Measurements from ENCODE around the gene APBA3.

APBA3 gene

DNA sequence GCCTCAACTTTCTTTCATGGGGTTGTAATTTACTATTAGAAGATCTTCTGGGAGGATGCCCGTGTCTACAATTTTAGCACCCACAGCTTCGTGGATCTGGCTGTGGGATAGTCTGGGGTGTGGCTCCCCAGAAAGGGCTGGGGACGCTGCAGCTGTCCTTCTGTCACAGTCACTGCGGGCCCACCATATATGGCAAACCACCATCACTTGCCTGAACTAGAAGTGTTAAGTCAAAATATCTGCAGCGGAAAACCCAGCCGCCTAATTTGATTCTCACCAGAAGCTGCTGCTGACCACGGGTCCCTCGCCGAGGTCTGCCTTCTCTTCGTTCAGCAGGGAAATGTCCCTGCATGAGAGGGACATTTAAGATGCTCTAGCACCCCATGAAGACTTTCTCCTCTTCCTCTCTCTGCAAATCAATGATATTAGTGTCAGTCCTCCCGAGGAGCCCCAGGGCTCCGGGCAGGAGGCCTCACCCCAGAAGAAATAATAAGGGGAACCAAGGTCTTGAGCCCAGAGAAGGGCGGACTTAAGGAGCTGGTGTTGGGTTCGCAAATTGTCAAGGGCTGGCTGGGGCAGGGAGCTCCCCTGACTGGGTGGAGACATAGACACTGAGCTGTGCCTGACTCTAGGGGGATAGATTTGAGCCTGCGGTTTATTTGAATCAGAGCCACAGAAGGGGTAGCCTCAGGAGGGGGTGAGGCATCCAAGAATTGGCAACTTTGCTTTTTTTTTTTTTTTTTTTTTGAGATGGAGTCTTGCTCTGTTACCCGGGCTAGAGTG is 27.7 kb upstream of the APBA3 start:
- no peak for DNase-seq (ENCODE audit: low spot score)

DNA sequence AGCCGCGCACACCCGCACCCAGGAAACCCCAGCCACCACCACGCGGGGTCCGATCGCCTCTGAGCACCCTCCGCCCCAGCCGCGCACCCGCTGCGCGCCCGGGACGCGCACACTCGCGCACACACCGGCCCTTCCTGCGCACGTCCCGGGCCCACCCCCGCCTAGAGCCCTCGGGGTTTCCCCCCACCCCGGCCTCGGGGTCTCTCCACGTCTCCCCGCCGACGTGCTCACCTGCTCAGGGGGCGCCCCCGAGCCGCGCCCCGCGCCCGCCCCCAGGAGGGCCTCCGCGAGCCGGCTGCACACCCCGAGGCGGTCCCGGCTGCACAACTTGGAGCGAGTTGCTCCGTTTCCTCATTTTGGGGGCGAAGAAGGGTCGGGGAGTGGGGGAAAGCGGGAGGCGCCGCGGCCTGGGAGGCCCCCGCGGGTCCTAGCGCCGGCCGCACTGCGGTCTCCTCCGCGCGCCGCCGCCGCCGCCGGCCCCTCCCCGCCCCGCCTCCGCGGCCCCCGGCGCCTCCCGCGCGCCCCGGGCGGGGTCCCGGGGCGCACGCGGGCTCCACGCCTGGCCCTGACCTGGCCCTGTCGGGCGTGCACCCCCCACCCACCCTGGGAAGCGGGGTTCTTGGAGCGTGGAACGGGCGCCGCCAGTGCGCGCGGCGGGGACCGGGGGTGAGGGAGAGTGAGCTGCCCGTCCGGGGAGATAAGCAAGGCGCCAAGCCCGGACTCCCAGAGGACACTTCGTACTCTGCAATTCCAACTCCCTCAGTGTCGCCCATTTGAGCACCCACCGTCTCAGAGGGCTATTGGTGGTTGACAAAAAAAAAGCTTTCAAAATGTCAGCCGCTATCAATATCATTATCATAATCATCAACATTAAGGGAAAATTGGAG is 24.7 kb upstream of the APBA3 start, which contains the start of gene MATK:
Gene MATK, minus strand, starts transcription at position 444 of the 887 bp plus-strand sequence. CDS start 1,246 bp downstream, outside the sequence.
- DNase-seq (ENCODE audit: low spot score), result no peak

DNA sequence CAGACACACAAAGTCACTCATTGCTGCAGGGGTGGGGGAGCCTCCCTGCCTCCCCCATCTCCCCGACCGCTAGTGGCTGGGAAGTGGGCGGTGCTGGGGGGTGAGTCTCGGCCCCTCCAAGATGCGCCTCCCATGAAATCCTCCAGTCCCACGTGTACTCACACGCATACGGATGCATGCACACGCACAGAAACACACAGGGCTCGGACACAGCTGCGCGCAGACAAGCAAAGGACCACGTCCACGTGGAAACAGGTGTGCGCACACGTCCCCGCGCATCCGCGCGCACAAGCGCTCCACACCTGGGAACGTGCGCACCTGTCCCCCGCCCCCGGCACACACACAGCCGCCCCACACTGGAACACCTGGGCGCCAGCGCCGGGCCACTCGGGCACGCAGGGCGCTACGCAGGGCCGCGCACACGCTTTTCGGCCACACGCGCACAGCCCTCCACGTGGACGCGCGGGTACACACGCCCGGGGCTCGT is 24.0 kb upstream of the APBA3 start:
- no peak for DNase-seq (ENCODE audit: low spot score)

DNA sequence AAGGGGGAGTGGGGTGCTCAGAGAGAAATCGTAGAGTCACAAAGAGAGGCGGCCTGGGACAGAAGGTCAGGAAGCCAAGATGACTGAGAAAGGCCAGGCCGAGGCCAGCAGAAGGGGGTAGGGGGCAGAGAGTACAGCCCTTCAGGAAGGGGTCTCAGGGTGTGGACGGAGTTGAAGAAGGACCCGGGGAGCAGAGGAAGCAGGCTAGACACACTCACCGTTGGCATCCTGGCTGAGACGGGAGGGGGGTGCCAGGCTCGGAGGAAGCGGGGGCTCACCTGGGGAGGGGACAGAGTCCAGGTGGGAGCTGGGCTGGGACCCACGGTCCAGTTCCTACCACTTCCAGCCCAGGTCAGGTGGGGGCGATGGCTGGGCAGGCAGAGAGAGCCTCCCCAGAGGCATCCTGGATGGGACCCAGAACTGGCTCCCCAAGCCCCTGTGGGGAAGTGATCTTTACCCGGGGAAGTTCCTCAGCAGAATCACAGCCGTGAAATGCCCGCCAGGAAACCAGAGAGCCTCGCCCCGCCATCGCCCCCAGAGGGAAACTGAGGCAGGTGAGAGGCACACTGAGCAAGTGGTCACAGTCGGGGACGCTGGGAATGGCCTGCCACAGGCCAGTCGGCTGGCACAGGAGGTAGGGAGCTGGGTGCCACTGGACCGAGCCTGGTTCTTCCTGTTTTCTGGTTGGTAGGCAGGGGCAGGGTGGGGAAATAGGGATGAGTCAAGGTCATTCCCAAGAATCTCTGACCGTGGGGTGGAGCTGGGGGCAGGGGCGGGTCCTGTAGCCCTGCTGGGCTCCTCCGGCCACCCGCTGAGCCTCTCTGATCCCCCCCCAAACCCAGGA is 23.3 kb upstream of the APBA3 start:
- no peak for DNase-seq (ENCODE audit: low spot score)

DNA sequence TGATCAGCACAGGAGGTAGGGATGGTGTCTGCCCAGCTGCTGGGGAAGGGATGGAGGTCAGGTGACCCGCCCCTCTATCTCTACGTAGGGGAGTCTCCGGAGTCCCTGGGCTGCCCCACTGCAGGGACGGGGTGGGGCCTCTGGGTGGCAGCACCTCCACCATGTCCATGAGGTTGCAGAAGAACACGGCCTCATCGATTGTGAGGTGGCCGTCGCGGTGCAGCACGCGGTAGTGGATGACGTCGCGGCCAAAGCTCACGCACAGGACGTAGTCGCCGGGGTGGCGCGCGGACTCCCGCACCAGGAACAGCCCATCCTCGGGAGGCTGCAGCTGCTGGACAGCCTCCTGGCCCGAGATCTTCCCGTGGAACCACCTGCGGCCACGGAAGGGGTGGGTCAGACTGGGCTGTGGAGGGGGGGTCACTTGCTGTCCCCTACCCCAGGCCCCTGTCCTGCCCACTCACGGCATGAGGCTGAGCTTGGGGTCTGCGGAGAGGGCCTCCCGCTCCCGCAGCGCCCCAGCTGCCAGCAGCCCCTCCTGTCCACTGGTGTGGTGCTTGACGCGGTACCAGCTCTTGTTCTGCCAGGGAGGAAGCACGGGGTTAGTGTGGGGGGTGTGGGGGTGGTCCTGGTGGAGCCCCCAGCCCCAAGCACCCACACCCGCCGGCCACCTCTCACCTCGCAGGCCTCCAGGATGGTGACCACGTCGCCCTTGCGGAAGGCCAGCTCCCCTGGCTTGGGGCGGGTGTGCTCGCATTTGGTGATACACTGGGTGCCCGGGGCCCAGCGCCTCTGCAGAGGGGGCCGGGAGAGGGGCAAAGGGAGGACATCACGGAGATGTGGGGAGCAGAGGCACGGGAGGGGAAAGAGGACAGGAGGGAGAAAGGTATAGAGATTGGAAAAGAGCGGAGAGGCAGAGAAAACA is 22.4 kb upstream of the APBA3 start:
- no peak for DNase-seq (ENCODE audit: low spot score)

DNA sequence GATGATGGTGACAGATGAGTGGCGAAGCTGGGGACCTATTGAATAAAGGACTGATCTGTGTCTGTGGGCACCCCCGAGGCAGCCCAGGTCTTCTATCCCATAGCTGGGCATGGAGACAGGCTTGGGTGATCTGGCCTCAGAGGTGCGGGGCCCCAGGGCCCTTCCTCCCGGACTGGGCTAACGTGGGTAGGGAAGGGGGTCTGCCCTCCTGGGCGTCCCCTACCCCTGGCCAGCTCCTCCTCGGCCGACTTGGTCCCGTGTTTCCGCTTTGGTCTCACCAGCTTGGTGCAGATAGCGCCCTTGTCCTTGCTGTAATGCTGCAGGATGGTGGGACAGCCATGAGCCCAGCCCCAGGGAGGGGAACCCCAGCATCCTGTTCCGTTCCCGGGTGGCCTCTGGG is 21.4 kb upstream of the APBA3 start:
- no peak for DNase-seq (ENCODE audit: low spot score)

DNA sequence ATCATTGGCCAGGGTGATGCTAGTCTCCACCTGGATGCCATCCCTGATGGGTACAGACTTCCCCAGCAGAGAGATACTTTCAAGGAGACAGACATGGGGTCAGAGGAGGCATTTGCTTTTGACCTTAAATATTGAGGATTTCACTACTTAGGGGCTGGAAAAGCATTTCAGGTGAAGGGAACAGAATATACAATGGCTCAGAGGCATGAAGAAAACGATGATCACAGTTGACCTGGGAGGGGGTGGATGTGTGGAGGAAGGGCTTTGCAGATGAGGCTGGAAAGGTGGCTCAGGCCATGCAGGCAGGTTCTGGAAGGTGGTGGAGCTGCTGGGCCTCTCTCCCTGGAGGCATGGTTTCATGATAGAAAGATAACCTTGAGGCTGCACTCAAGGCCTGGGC is 20.8 kb upstream of the APBA3 start:
- DNase-seq (ENCODE audit: low spot score), result no peak

DNA sequence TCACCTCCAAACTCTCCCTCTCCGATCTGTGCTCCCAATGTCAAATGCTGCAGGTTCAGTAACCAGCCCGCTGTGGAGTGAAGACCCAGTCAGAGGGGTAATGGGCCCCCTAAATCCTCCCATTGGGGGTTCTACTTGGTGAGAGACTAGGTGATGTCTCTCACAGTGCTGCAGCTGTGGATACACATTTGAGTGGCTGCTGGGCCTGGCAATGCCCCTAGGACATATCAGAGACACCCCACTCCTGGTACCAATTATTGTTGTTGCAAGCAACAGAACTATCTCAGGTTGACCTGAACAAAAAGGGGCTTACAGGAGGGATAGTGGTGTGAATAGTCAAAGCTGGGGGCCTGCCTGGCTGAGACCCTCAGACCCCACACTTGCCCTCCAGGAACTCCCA is 20.1 kb upstream of the APBA3 start:
- DNase-seq (ENCODE audit: low spot score), result no peak

DNA sequence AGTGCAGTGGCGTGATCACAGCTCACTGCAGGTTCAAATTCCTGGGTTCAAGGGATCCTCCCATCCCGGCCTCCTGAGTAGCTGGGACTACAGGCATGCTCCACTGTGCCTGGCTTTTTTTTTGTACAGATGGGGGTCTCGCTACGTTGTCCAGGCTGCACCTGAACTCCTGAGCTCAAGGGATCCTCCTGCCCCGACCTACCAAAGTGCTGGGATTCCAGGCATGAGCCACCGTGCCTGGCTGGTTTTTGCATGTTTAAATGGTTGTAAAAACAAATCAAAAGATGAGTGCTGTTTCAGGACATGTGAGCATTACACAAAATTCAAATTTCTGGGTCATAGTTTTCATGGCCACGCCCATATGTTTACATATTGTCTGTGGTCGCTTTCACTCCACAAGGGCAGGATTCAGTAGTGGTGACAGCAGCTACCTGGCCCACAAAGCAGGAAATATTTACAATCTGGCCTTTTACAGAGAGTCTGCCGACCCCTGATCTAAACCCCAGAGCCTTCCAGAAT is 19.4 kb upstream of the APBA3 start:
- no peak for DNase-seq (ENCODE audit: low spot score)

DNA sequence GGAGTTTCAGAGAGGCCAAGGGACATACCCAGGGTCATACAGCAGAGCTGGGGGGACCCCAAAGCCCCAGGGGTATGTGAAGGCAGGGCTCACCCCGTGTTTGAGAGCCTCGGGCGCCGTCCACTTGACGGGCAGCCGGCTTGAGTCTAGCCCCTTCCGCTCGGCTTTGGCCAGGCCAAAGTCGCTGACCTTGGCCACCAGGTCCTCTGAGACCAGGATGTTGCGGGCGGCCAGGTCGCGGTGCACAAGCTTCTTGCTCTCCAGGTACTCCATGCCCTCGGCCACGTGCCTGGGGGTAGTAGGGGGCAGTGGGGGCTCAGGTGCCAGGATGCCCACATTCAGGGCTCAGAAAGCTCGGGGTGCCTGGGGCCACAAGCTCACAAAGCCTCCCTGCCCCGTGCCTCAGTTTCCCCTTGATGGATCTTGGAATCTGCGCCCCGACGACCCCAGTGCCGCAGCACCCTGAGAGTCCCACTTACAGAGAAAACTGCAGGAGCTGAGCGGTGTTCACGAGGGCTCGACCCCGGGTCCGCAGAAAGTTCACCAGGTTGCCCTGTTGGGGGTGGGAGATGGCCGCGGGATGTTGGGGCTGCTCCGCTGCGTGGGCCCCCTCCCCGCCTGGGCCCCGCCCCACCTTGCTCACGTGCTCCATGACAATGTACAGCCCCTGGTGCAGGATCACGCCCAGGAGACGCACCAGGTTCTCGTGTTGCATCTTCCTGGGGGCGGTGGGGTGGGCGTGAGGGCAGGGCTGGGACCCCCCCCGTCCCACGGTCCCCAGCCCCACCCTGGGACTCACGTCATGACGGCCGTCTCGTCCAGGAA is 17.6 kb upstream of the APBA3 start:
- DNase-seq (ENCODE audit: low spot score), result no peak

DNA sequence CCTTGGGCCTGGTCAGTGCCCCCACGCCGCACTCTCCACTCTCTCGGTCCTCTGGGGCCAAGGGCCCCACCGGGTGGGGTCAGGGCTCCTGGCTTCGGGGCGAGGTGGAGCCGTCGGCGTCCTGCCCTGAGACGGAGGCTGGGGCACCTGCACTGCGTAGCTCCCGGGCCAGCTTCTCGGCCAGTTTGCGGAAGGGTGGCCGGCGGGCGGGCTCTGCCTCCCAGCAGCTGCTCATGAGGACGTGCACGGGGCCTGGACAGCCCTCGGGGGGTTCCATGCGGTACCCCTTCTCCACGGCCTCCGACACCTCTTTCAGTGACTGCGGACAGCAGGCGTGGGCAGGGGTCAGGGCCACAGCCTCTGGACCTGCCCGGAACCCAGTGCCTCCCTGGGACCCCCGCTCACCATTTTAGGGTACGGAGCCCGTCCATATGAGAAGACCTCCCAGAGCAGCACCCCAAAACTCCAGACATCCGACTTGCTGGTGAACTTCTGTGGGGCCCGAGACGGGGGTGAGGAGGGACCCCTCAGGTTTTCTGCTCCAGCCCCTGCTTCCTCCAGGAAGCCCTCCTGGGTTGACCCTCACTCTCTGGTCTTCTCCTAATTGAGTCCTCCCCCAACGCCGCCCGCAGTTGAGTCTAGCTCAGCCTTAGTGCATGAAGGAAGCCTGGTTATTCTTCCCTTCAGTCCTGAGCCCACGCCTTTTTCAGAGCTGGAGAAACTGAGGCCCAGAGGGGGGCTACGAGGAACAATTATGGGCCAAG is 16.8 kb upstream of the APBA3 start:
- no peak for DNase-seq (ENCODE audit: low spot score)

DNA sequence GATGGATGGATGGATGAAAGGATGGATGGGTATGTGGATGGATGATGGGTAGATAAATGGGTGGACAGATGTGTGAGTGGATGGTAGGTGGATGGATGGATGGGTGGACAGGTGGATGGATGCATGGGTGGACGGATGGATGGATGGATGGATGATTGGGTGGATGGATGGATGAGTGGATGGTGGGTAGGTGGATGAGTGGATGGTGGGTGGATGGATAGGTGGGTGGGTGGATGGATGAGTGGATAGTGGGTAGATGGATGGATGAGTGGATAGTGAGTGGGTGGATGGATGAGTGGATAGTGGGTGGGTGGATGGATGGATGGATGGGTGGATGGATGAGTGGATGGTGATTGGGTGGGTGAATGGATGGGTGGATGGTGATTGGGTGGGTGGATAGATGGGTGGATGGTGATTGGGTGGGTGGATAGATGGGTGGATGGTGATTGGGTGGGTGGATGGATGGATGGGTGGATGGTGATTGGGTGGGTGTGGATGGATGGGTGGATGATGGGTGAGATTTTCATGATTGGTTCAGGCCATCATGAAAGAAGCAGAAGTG is 15.1 kb upstream of the APBA3 start:
- DNase-seq (ENCODE audit: low spot score), result no peak

DNA sequence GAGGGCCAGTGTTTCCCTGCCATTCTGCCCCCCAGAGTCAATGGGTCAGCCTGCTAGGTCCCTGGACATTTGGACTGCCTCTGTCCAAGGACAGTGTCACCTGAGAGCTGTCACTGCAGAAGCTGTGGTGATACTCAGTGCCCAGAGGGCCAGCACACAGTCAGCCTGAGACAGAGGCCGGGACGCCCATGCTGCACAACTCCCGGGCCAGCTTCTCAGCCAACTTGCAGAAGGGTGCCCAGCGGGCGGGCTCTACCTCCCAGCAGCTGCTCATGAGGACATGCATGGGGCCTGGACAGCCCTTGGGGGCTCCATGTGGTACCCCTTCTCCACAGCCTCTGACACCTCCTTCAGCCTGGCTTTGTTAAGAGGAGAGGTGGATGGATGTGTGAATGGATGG is 14.3 kb upstream of the APBA3 start:
- DNase-seq (ENCODE audit: low spot score), result no peak

DNA sequence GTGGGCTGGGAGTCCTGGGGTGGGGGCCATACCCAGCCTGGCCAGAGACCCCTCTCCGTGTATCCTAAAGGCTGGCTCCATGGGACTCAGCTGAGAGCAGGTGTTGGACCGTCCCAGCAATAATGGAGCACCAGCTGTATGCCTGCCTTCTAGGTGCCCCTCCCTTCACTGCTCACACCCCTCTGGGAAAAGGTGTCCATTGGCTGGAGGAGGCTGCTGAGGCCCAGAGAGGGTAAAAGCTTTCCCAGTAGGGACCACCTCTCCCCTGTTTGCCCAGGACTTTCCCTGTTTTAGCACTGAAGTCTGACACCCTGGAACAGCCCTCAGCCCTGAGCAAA is 13.9 kb upstream of the APBA3 start:
- no peak for DNase-seq (ENCODE audit: low spot score)

DNA sequence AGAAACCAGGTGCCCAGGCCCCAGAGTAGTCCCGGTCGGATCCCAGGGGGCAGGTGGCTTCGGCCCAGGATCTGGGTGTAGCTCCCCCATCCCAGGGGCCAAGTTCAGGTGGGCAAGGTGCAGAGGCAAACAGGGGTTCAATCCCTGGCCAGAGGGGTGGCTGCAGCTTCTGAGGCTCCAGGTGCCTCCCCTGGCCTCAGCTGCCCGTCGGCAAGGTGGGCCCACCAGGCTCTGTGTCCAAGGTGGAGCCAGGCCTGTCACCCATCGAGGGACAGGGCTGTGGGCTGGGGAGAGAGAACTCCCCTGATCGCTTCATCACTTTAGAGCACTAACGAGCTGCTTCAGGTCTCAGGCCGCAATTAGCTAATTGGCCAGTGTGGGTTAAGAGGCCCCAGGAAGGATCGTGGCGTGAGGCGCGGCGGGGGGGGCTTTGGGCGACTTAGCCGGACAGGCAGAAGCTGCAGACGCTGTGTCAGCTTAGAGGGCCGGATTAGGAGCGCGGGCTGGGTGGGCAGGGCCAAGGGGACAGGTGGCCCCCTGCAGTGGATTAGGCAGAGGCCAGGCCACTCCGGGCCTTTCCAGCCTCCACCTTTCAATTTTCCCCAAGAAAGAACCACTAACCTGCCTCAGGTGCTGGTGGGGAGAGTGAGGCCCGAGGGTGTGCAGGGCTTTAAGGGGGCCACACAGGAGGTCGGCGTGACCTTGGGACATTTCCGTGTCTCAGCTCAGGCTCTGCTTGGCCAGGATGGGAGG is 13.3 kb upstream of the APBA3 start:
- no peak for DNase-seq (ENCODE audit: low spot score)

DNA sequence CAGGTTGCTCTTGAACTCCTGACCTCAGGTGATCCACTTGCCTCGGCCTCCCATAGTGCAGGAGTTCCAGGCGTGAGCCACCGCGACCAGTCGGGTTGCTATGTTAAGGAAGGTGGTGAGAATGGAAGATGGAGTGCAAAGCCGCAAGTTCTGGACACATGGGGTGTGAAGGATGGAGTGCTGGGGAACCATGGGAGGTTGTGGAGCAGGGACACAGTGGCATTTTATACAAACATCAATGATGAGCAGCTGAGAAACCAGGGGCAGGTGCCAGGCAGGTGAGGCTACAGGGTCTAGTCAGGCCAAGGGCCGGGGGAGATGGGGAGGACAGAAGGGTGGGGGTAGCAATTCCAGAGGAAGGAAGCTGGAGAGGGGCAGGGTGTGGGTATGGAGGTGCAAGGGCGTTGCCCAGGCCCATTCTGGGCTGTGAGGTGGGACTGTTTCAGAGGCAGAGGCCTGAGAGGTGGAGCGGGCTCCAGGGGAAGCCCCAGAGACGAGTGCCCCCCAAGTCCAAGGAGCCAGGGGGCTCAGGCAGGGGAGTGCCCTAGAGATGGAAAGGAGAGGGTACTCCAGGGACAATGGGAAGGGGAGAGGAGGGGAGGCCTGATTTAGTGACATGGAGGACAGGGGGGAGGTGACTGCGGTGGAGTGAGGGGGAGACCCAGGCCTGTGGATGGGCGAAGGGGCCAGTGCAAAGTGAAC is 12.5 kb upstream of the APBA3 start:
- no peak for DNase-seq (ENCODE audit: low spot score)

DNA sequence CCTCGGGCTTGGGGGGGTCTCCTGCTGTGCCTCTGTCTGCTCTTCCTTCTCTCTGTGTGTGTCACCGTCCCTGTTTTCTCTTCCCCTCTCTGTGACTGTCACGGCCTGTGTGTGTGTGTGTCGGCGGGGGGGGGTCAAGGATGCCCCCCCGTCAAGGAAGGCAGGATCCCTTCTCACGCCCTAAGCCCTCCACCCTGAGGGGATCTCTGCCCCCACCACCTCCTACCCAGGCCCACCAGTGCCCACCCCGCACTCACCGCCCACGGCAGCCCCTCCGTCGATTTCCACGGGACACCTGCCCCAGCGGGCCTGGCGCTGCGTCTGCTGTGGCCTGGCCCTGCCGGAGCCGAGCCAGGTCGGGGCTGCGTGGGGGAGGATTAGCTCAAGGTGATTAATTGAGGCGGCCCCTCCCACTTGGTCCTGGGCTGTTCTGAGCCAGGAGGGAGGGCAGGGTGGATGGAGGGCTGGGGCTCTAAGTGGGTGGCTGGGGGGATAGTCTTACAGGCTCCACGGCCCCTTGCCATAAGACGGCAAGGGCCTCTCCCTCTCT is 10.5 kb upstream of the APBA3 start, which contains the start of gene RAX2:
Gene RAX2, minus strand, starts transcription at position 323 of the 550 bp plus-strand sequence. CDS start 486 bp downstream, outside the sequence.
- no peak for DNase-seq (ENCODE audit: low spot score)

Measured in GM03348 (cell line).